SK-MEL-5 (cell line): ENCODE data around the gene TNFSF12. TPM values are rescaled to one million over a fixed set of nuclear protein-coding genes. Genes with fewer than 3 reads are reported as not detected.
A peak's percentile ranks its signal among the peaks of the same experiment; 100 is the strongest.

Experiments
- DNase-seq: peaks from one replicate; pipeline ENCODE4 v3.0.0-alpha.2; 2016; ENCODE audit warnings: low read depth, low spot score
- in situ Hi-C: cut with HindIII; loops from 2 replicates; pipeline ENCODE4 v1.10.0; 2016; ENCODE audit warnings: low sequenced_read_pairs, high pct_unique_total_duplicates, low pct_unique_long_range_greater_than_20kb
- total RNA-seq: library from RNA; depleted of rRNA; stranded (reverse); fragments of >200 nt; shearing (Covaris generic); gene quantifications from 2 replicates; pipeline ENCODE4 v1.2.3, GENCODE V29; 2014

TNFSF12 gene
- total RNA-seq, 1 experiment from 2014 or later: 1.2 TPM

DNA sequence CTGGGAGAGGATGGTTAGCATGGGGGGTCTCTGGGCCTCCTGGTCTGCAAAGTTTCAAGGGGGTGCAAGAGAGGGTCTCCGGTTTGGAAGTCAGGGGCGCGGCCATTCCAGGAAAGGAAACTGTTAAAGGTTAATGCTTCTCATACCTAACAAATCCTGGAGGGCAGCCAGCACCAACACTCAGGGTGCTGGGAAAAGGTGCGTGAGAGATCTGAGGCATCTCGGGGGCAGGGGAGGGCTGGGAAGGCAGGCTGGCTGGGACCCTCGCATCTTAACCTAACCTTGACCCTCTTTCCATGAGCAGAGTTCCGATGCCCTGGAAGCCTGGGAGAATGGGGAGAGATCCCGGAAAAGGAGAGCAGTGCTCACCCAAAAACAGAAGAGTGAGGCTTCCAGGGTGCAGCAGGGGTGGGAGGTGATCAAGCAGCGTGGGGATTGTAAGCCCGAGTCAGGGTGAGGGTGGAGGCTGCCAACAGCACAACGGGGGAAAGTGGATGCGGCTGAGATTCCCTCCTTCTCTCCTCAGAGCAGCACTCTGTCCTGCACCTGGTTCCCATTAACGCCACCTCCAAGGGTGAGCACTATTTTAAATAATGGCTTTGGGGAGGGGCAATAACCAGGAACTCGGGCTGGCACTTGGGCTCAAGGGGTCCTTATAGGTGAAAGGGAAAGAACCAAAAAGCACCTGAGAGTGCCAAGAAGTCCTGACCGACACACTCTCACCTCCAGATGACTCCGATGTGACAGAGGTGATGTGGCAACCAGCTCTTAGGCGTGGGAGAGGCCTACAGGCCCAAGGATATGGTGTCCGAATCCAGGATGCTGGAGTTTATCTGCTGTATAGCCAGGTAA lies 10.7 kb downstream of the TNFSF12 start:
- in situ Hi-C loops: no loop called here

DNA sequence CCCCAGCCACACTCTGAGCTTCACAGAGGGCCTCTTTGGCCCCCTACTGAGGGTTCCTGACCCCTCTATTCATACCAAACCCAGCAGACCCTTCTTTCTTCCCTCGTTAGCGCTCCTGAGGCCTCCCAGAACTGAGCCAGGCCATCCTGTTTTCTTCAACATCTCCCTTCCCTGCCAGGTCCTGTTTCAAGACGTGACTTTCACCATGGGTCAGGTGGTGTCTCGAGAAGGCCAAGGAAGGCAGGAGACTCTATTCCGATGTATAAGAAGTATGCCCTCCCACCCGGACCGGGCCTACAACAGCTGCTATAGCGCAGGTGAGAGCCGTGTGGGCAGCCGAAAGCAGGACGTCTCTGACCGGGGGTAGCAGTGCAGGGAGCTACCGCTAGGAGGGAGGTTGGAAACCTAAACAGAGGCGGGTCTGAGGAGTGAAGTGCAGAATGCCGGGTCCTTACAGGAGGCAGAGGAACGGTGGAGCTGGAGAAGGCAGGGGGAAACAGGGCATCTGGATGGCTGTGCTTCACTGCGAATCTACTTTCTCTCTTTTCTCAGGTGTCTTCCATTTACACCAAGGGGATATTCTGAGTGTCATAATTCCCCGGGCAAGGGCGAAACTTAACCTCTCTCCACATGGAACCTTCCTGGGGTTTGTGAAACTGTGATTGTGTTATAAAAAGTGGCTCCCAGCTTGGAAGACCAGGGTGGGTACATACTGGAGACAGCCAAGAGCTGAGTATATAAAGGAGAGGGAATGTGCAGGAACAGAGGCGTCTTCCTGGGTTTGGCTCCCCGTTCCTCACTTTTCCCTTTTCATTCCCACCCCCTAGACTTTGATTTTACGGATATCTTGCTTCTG lies 11.5 kb downstream of the TNFSF12 start:
- peak; percentile 77 for DNase-seq
- in situ Hi-C loops: no loop called here

More for the DNA sequence above, 10.7 kb downstream of the TNFSF12 start:
- DNase-seq: no peak

DNA sequence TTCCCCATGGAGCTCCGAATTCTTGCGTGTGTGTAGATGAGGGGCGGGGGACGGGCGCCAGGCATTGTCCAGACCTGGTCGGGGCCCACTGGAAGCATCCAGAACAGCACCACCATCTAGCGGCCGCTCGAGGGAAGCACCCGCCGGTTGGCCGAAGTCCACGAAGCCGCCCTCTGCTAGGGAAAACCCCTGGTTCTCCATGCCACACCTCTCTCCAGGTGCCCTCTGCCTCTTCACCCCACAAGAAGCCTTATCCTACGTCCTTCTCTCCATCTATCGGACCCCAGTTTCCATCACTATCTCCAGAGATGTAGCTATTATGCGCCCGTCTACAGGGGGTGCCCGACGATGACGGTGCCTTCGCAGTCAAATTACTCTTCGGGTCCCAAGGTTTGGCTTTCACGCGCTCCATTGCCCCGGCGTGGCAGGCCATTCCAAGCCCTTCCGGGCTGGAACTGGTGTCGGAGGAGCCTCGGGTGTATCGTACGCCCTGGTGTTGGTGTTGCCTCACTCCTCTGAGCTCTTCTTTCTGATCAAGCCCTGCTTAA lies 12.2 kb downstream of the TNFSF12 start:
- in situ Hi-C loops: no loop called here
- DNase-seq: peak; percentile 84

DNA sequence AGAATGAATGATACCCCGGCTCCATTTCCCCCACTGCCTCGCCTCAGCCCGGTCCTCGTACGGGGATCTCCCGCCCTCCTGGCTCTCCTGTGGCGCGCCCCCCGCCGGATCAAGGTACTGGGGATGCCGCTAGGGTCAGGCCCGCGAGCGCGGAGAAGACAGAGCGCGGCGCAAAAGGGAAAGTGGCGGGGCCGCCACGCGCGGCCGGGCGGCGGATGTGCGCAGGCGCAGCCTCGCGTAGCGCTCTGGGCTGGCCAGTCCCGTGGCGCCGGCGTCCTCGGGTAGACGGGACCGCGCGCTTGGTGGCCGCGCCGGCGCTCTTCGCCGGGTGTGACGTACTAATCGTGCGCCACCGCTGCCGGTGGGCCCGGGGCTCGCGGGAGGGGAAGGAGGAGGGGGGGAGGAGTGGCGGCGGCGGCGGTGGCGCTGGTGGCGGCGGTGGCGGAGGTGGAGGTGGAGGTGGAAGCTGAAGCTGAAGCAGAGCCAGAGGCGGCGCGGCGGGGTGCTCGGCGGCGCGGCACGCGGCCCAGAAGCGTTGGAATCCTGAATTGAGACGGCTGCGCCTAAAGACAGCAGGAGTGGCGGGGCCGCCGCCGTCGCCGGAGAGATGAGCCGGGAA lies 12.8 kb downstream of the TNFSF12 start, which contains the start of gene SENP3:
Gene SENP3, plus strand, starts transcription at position 331 of the 619 bp plus-strand sequence. CDS start 1,158 bp downstream, outside the sequence.
- in situ Hi-C loops: no loop called here

DNA sequence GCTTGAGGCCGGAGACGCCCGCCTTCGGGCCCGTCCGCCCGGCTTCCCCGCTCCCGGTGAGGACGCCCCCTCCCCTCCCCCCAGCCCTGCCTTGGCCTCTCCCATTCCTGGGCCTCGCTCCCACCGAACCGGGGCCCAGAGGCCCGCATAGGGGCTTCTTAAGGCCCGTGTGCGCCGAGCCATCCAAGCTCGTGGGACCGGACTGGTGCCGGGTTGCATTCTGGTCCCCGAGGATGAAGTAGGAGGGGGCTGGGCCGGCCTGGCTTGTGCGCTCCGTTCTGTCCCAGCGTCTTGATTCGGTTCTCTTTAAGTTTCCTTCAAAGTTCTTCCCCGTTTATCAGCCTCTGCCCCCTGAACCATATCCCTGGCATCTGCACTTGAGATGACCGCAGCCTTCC lies 13.3 kb downstream of the TNFSF12 start:
- in situ Hi-C loops: no loop called here
- no peak for DNase-seq

More for the DNA sequence above, 12.8 kb downstream of the TNFSF12 start, which contains the start of gene SENP3:
- peak; percentile 89 for DNase-seq

DNA sequence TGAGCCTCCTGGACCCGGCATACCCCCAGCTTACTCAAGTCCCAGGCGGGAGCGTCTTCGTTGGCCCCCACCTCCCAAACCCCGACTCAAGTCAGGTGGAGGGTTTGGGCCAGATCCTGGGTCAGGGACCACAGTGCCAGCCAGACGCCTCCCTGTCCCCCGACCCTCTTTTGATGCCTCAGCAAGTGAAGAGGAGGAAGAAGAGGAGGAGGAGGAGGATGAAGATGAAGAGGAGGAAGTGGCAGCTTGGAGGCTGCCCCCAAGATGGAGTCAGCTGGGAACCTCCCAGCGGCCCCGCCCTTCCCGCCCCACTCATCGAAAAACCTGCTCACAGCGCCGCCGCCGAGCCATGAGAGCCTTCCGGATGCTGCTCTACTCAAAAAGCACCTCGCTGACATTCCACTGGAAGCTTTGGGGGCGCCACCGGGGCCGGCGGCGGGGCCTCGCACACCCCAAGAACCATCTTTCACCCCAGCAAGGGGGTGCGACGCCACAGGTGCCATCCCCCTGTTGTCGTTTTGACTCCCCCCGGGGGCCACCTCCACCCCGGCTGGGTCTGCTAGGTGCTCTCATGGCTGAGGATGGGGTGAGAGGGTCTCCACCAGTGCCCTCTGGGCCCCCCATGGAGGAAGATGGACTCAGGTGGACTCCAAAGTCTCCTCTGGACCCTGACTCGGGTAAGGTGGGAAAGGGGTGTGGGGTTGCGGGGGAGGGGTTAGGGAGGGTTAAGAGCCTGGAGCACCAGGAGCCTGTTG lies 14.4 kb downstream of the TNFSF12 start:
- in situ Hi-C loops: no loop called here
- DNase-seq: no peak

DNA sequence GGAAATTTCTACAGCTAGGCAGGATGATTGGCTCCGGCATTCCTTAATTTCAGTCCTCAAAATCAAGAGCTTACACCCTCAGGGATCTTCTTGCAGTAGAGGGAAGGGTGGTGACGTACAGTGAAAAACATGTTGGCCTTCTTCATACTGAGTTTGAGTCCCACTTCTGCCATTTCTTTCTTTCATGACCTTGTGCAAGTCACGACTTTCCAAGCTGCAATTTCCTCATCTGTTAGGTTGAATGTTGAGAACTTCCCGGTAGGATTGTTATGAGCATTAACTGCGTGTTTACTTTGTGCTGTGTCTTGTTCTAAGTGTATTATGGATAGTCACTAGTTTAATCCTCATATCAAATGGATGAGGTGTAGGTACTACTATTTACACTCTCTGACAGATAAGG lies 20.7 kb downstream of the TNFSF12 start:
- no peak for DNase-seq
- in situ Hi-C loops: no loop called here

DNA sequence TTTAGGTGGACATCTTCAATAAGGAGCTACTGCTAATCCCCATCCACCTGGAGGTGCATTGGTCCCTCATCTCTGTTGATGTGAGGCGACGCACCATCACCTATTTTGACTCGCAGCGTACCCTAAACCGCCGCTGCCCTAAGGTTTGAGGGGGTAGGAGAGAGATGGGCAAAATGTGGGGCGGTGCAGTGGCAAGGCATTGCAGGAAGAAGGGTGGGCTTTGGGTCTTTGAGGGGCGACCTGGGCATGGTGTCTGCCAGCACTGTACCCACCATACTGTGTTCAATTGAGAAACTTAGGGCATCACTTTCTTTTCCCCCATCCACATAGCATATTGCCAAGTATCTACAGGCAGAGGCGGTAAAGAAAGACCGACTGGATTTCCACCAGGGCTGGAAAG lies 21.5 kb downstream of the TNFSF12 start:
- in situ Hi-C loops: no loop called here
- DNase-seq: no peak

DNA sequence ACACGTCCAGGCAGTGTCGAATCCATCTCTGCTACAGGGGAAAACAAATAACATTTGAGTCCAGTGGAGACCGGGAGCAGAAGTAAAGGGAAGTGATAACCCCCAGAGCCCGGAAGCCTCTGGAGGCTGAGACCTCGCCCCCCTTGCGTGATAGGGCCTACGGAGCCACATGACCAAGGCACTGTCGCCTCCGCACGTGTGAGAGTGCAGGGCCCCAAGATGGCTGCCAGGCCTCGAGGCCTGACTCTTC lies 23.4 kb downstream of the TNFSF12 start:
- DNase-seq: no peak
- in situ Hi-C loops: no loop called here

DNA sequence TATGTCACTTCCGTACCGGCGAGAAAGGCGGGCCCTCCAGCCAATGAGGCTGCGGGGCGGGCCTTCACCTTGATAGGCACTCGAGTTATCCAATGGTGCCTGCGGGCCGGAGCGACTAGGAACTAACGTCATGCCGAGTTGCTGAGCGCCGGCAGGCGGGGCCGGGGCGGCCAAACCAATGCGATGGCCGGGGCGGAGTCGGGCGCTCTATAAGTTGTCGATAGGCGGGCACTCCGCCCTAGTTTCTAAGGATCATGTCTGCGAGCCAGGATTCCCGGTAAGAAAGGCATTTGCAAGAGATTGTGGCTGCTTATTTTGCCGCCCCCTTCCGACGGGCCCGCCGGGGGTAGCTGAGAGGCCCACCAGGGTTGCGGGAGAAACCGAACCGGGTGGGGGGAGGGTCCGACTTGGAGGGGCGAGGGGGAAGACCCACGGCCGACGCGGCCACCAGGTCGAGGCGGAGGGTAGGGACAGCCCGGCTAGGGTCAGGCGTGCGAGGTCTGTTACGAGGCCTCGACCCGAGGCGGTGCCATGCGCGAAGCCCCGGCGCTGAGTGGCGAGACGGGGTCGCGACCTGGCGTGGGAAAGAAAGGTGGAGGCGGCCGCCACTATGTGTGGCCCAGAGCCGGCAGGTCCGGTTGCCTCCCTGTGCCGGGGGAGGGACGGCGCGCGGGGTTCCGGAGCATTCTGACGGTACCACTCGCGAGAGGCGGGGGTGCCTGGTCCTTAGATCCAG lies 23.9 kb downstream of the TNFSF12 start:
- peak; percentile 99 for DNase-seq
- in situ Hi-C loops: no loop called here

DNA sequence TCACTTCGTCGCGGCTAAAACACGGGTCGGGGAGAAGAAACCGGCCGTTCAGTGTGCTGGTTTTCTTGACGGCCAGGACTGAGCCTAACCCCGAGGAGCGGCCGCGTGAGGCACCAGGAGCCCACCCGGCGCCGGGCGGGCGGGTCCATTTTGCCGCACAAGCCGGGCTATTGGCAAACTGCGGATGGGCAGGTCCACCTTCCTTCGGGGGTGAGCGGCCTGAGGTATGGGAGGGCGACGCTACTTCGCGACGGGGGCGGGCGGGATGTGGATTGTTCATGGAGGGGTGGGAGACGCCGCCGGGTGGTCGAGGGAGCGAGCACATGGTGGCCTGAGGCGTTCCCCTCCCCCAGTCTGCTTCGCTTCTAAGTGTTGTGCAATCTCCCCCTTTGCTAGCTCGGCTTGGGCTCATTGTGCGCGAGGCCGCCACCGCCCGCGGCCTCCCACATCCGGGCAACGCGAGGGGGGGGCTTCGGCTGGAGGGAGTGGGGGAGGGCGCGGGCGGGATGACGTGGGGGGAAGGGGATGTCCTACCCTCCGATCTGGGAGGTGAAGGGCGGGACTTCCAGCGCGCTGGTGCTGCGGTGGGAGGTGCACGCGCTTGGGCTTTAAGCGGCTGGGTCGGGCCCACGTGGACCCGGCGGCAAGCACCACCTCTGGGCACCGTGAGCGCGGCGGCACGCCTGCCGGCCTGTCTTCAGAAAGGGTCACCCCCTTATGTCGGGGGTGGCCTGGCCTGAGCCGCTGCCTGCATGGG lies 24.6 kb downstream of the TNFSF12 start:
- in situ Hi-C loops: no loop called here
- peak; percentile 92 for DNase-seq

DNA sequence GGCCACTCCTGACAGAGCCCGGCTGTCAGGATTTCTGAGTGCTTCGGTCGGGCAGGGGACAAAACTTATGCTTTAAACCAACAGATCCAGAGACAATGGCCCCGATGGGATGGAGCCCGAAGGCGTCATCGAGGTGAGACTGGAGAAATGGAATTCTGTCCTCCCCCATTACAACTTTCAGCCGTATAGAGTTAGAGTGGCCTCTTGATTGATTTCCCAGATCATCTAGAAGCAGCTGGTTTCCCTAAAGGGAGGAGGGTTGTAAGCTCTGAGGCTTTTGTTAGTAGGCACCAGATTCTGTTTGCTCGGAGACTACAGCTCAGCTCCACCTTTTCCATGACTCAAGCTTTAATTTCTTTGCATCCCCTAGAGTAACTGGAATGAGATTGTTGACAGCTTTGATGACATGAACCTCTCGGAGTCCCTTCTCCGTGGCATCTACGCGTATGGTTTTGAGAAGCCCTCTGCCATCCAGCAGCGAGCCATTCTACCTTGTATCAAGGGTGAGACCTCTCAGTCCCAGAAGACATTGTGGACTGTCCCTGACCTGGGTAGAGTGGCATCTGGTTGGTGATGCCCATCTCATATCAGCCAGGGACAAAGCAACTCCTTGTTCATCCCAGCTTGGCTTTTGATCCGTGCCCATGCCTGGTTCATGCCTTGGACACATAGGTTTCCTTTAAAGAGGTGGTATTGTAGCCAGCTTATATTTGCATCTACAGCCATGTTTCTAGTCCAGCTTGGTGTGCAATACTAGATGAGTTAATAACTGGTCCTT lies 25.5 kb downstream of the TNFSF12 start:
- DNase-seq: no peak
- in situ Hi-C loops: no loop called here

DNA sequence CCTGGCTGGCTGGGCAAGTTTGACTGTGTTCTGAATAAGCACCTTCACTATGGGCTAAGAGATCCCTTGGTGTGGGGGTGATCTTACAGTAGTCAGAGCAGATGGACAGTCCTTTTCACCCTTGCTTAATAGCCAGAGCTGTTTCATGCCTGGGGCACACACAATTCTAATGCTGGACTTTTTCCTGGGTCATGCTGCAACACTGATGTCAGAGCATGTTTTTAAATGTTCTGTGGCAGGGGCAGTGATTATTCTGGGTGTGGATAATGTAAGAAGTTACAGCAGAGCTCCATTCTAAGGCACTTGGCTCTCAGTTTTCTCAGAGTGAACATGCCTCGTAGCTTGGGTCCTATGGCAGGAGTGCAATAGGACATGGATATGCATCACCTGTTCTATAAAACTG lies 26.6 kb downstream of the TNFSF12 start:
- DNase-seq: no peak
- in situ Hi-C loops: no loop called here

DNA sequence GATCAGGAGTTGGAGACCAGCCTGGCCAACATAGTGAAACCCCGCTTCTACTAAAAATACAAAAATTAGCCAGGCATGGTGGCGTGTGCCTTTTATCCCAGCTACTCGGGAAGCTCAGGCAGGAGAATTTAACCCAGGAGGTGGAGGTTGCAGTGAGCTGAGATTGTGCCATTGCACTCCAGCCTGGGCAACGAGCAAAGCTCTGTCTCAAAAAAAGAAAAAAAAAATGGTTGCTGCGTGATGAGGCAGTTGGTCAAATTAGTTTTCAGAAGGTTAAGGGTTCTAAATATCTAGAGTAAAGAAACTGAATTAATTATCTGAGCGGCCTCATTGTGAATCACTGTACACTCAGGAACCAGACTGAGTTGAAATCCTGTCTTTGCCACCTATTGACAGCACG lies 27.1 kb downstream of the TNFSF12 start:
- in situ Hi-C loops: no loop called here
- DNase-seq: no peak

DNA sequence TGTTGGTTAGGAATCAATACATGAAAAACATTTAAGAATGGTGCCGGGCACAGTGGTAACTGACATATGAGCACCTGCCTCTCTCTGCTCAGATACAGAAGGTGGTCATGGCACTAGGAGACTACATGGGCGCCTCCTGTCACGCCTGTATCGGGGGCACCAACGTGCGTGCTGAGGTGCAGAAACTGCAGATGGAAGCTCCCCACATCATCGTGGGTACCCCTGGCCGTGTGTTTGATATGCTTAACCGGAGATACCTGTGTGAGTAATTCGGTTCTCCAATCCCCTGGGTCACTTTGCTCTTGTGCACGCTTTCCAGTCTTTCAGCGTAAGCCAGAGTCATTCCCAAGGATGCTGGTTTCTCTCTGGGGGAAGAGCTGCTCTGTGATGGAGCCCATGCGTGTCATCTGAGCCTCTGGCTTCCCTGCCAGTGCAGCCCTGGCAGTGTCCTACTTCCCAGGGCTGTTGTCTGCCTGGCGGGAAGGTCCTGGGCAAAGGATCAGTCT lies 27.6 kb downstream of the TNFSF12 start:
- in situ Hi-C loops: no loop called here

More for the DNA sequence above, 27.6 kb downstream of the TNFSF12 start:
- no peak for DNase-seq
